Tibial nerve (tissue), 4 donors: Measurements from ENCODE around the gene DGKI. TPM values are rescaled to one million over a fixed set of nuclear protein-coding genes. Genes with fewer than 3 reads are reported as not detected.
"Not testable (repeated sequence)": the region's sequence is repeated elsewhere in the genome, so short reads cannot be mapped to it uniquely, and the experiment has no call there.

Source experiments
- DNase-seq, 2 donors: peaks; one replicate each; pipeline ENCODE4 v3.0.0-alpha.2; 2019; ENCODE audit warnings: low spot score in 2 of 2
- H3K27ac ChIP-seq, 4 donors: fragments of 200-600 bp; sonication (generic) in 3 of 4; one replicate each; pipeline ENCODE4 v1.5.1; 2017 to 2019; ENCODE audit warnings: mild to moderate bottlenecking in 1 of 4
- H3K27me3 ChIP-seq, 2 donors: fragments of 200-600 bp; sonication (generic) in 1 of 2; one replicate each; pipeline versions ENCODE4 v1.5.1 to v1.6.0; 2017 to 2019
- H3K36me3 ChIP-seq, 3 donors: fragments of 200-600 bp; sonication (generic); one replicate each; pipeline ENCODE4 v1.5.1; 2018 to 2019
- H3K4me1 ChIP-seq, 4 donors: fragments of 200-600 bp; sonication (generic) in 3 of 4; one replicate each; pipeline ENCODE4 v1.5.1; 2017 to 2019
- H3K4me3 ChIP-seq, 4 donors: fragments of 200-600 bp; sonication (generic) in 3 of 4; one replicate each; pipeline ENCODE4 v1.5.1; 2017 to 2019; ENCODE audit warnings: mild to moderate bottlenecking in 1 of 4, moderate library complexity in 1 of 4
- H3K9me3 ChIP-seq, 4 donors: fragments of 200-600 bp; sonication (generic) in 3 of 4; one replicate each; pipeline ENCODE4 v1.5.1; 2017 to 2019
- EP300 ChIP-seq, 2 donors: sonication (generic); formaldehyde crosslinking; IDR thresholded peaks; one replicate each; pipeline ENCODE4 v1.6.1; 2017; ENCODE audit warnings: antibody characterized with exemption in 2 of 2, mild to moderate bottlenecking in 1 of 2
- POLR2A ChIP-seq, 2 donors: fragments of 450-650 bp; IDR thresholded peaks; one replicate each; pipeline ENCODE4 v1.6.1; 2017; ENCODE audit warnings: antibody characterized with exemption in 2 of 2, mild to moderate bottlenecking in 2 of 2, moderate library complexity in 2 of 2
- WGBS, 2 donors: methylation state at CpG; one replicate each; pipeline ENCODE4 v1.1.5; 2018; 5-methylcytosine and 5-hydroxymethylcytosine counted together
- total RNA-seq, 4 donors: library from RNA; depleted of rRNA; stranded (reverse); fragments of >200 nt; gene quantifications; one replicate each; pipeline ENCODE4 v1.1.0, GENCODE V29; 2016
- TF ChIP-seq, protein P1 (sequence below), 5 experiments: fragments of 200-600 bp in 3 of 5; fragments of 450-650 bp in 2 of 5; sonication (generic) in 3 of 5; IDR thresholded peaks; one replicate each; pipeline ENCODE4 v1.5.1; 2016 to 2019; ENCODE audit warnings: antibody characterized with exemption in 5 of 5, mild to moderate bottlenecking in 3 of 5, moderate library complexity in 2 of 5

Gene DGKI
- total RNA-seq, 4 donors from 2014 or later, result 0.21 to 2.7 (median 1.7) TPM

GRCh38 chr7:137717811-137718271 lies 128.9 kb downstream of the DGKI start:
- H3K36me3 ChIP-seq, result no peaks in the 10 kb centered on the region
- H3K27ac ChIP-seq, result no peak overlapping the region
- no peak for TF ChIP-seq EP300 (IDR thresholded peaks at IDR 0.05)
- no peak for TF ChIP-seq POLR2A (IDR thresholded peaks at IDR 0.05)
- TF ChIP-seq, protein P1, sequence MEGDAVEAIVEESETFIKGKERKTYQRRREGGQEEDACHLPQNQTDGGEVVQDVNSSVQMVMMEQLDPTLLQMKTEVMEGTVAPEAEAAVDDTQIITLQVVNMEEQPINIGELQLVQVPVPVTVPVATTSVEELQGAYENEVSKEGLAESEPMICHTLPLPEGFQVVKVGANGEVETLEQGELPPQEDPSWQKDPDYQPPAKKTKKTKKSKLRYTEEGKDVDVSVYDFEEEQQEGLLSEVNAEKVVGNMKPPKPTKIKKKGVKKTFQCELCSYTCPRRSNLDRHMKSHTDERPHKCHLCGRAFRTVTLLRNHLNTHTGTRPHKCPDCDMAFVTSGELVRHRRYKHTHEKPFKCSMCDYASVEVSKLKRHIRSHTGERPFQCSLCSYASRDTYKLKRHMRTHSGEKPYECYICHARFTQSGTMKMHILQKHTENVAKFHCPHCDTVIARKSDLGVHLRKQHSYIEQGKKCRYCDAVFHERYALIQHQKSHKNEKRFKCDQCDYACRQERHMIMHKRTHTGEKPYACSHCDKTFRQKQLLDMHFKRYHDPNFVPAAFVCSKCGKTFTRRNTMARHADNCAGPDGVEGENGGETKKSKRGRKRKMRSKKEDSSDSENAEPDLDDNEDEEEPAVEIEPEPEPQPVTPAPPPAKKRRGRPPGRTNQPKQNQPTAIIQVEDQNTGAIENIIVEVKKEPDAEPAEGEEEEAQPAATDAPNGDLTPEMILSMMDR (IDR thresholded peaks at IDR 0.05), result no peak
- H3K4me1 ChIP-seq, result peaks cover 0 to 9% (median 0%) of the 10 kb centered on the region in 4 donors
- DNase-seq, result no peak
- no peaks in the 10 kb centered on the region for H3K27me3 ChIP-seq
- H3K9me3 ChIP-seq, result no peaks in the 10 kb centered on the region
- no peak overlapping the region for H3K4me3 ChIP-seq
- WGBS, 2 donors, result 25 to 41% methylated on average over 7 of the region's 7 CpGs

GRCh38 chr7:137717045-137717444 lies 129.7 kb downstream of the DGKI start:
- peaks cover 0 to 9% (median 0%) of the 10 kb centered on the region in 4 donors for H3K4me1 ChIP-seq
- no peaks in the 10 kb centered on the region for H3K36me3 ChIP-seq
- 32 to 41% methylated on average over 3 of the region's 3 CpGs for WGBS, 2 donors
- H3K27me3 ChIP-seq, result no peaks in the 10 kb centered on the region
- no peak for DNase-seq
- TF ChIP-seq, protein P1 (IDR thresholded peaks at IDR 0.05), result no peak
- TF ChIP-seq EP300 (IDR thresholded peaks at IDR 0.05), result no peak
- TF ChIP-seq POLR2A (IDR thresholded peaks at IDR 0.05), result no peak
- H3K27ac ChIP-seq, result no peak overlapping the region
- H3K4me3 ChIP-seq, result no peak overlapping the region
- no peaks in the 10 kb centered on the region for H3K9me3 ChIP-seq

DNA sequence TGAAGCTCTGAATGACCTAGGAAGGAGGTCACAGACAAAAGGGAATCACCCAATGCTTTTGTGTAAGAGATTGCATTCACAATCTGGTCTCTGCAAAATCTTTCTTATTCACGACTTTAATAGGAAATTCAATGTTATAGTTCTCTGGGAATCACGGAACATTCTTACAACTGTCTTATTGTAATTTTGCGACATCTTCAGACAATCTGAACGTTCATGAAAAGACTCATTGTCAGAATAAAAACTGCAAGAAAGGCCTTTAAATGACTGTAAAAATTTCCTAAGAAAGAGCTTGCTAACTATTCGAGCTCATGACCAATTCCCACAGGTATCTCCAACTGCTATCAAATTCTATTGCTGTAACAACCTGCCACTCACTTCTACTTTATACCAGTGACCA lies 130.7 kb downstream of the DGKI start:
- Histone ChIP-seq H3K9me3 (no peaks in the 10 kb centered on the region), H3K27me3 (no peaks in the 10 kb centered on the region), H3K36me3 (no peaks in the 10 kb centered on the region), H3K27ac (no peak overlapping the region), H3K4me1 (peaks cover 0 to 9% (median 0%) of the 10 kb centered on the region in 4 donors), H3K4me3 (no peak overlapping the region)
- no peak for DNase-seq
- TF ChIP-seq EP300 (IDR thresholded peaks at IDR 0.05), result no peak
- TF ChIP-seq POLR2A (IDR thresholded peaks at IDR 0.05), result no peak
- WGBS, 2 donors, result 52 to 62% methylated on average over 5 of the region's 5 CpGs

GRCh38 chr7:137715533-137715932 lies 131.2 kb downstream of the DGKI start:
- Histone ChIP-seq H3K4me1 (peaks cover 0 to 9% (median 0%) of the 10 kb centered on the region in 4 donors), H3K27ac (no peak overlapping the region), H3K4me3 (no peak overlapping the region), H3K36me3 (no peaks in the 10 kb centered on the region), H3K9me3 (no peaks in the 10 kb centered on the region), H3K27me3 (no peaks in the 10 kb centered on the region)
- no peak for TF ChIP-seq EP300 (IDR thresholded peaks at IDR 0.05)
- TF ChIP-seq, protein P1 (IDR thresholded peaks at IDR 0.05), result no peak
- DNase-seq, result no peak

GRCh38 chr7:137715121-137715520 lies 131.7 kb downstream of the DGKI start:
- peaks cover 0 to 9% (median 0%) of the 10 kb centered on the region in 4 donors for H3K4me1 ChIP-seq
- H3K4me3 ChIP-seq, result no peak overlapping the region
- DNase-seq, result no peak
- H3K27me3 ChIP-seq, result no peaks in the 10 kb centered on the region
- H3K9me3 ChIP-seq, result no peaks in the 10 kb centered on the region
- no peaks in the 10 kb centered on the region for H3K36me3 ChIP-seq
- TF ChIP-seq EP300 (IDR thresholded peaks at IDR 0.05) (no peak), POLR2A (IDR thresholded peaks at IDR 0.05) (no peak)
- TF ChIP-seq, protein P1 (IDR thresholded peaks at IDR 0.05), result no peak
- WGBS, 2 donors, result 81 to 83% methylated on average over 3 of the region's 3 CpGs
- H3K27ac ChIP-seq, result no peak overlapping the region

- WGBS, 2 donors, result 97% methylated on average over 5 of the region's 5 CpGs
- H3K4me3 ChIP-seq, H3K27ac ChIP-seq, H3K27me3 ChIP-seq, H3K4me1 ChIP-seq, DNase-seq, H3K36me3 ChIP-seq: not testable (repeated sequence)
- H3K9me3 ChIP-seq, result peaks cover 0 to 28% (median 0%) of the 10 kb centered on the region in 4 donors
Observed at GRCh38 chr7:137706330-137706729, 140.4 kb downstream of the DGKI start.
